Stimulated activated CD4-positive, alpha-beta T cell treated with anti-CD3 and anti-CD28 coated beads, Interleukin-12 subunit alpha, Interleukin-12 subunit beta, amount 100 ng/mL, for 24 hours (primary cell): ENCODE results near the gene GRAP2.
A peak's percentile ranks its signal among the peaks of the same experiment; 100 is the strongest.

Source experiments
- DNase-seq, 2 experiments: peaks; one replicate each; pipeline ENCODE4 v3.0.0-alpha.2; 2020; ENCODE audit warnings: low read depth in 2 of 2

GRAP2 gene

GRCh38 chr22:39994041-39994565, 93.2 kb downstream of the GRAP2 start:
- DNase-seq, result peak; percentile 13 to 15

- no peak for DNase-seq
Observed at GRCh38 chr22:39994566-39995392, 93.9 kb downstream of the GRAP2 start, which contains the start of gene FAM83F. Gene FAM83F, plus strand, starts transcription at chr22:39994954. Its CDS starts 89 bp downstream, at chr22:39995043.

GRCh38 chr22:39995393-39996252, 94.7 kb downstream of the GRAP2 start:
- no peak for DNase-seq

GRCh38 chr22:39996732-39997131, 95.8 kb downstream of the GRAP2 start:
- no peak for DNase-seq

- no peak for DNase-seq
Observed at GRCh38 chr22:39997421-39997820, 96.5 kb downstream of the GRAP2 start.

GRCh38 chr22:39997939-39998726, 97.2 kb downstream of the GRAP2 start:
- no peak for DNase-seq

- DNase-seq, result no peak
Observed at GRCh38 chr22:39999144-39999757, 98.4 kb downstream of the GRAP2 start.

GRCh38 chr22:40000171-40000570, 99.3 kb downstream of the GRAP2 start:
- no peak for DNase-seq

GRCh38 chr22:40001106-40001505, 100.2 kb downstream of the GRAP2 start:
- no peak for DNase-seq

GRCh38 chr22:40001800-40002577, 101.1 kb downstream of the GRAP2 start:
- DNase-seq, result no peak

GRCh38 chr22:40002935-40003715, 102.2 kb downstream of the GRAP2 start:
- no peak for DNase-seq

- DNase-seq, result no peak
Observed at GRCh38 chr22:40004836-40005235, 104.0 kb downstream of the GRAP2 start.

- no peak for DNase-seq
Observed at GRCh38 chr22:40006641-40007040, 105.8 kb downstream of the GRAP2 start.

- no peak for DNase-seq
Observed at GRCh38 chr22:40007853-40008710, 107.2 kb downstream of the GRAP2 start.

- DNase-seq, result no peak
Observed at GRCh38 chr22:40008726-40009291, 107.9 kb downstream of the GRAP2 start.

GRCh38 chr22:40009292-40009774, 108.4 kb downstream of the GRAP2 start:
- no peak for DNase-seq

GRCh38 chr22:40009951-40010671, 109.2 kb downstream of the GRAP2 start:
- DNase-seq, result no peak
